Breast epithelium (tissue), 4 donors: ENCODE measurements around the gene CTR9. TPM values are rescaled to one million over a fixed set of nuclear protein-coding genes. Genes with fewer than 3 reads are reported as not detected.

Experiments
- DNase-seq, 2 donors: peaks; one replicate each; pipeline ENCODE4 v3.0.0-alpha.2; 2019; ENCODE audit warnings: low spot score in 2 of 2
- H3K27ac ChIP-seq, 2 donors: fragments of 200-600 bp; sonication (generic) in 1 of 2; one replicate each; pipeline ENCODE4 v1.5.1; 2016 to 2019; ENCODE audit warnings: mild to moderate bottlenecking in 1 of 2
- H3K27me3 ChIP-seq, 2 donors: fragments of 200-600 bp; sonication (generic) in 1 of 2; one replicate each; pipeline versions ENCODE4 v1.5.1 to v1.6.0; 2017 to 2019; ENCODE audit warnings: control low read depth in 1 of 2, mild to moderate bottlenecking in 1 of 2
- H3K36me3 ChIP-seq: fragments of 200-600 bp; one replicate; pipeline ENCODE4 v1.5.1; 2019
- H3K4me1 ChIP-seq, 2 donors: fragments of 200-600 bp; sonication (generic); one replicate each; pipeline ENCODE4 v1.5.1; 2016 to 2019; ENCODE audit warnings: control low read depth in 1 of 2
- H3K4me3 ChIP-seq, 3 donors: fragments of 200-600 bp; sonication (generic); 1 replicate in 2 of 3; 2 replicates in 1 of 3; pipeline ENCODE4 v1.5.1; 2016 to 2019; ENCODE audit warnings: mild to moderate bottlenecking in 3 of 3, moderate library complexity in 2 of 3
- H3K9me3 ChIP-seq, 2 donors: fragments of 200-600 bp; sonication (generic) in 1 of 2; one replicate each; pipeline ENCODE4 v1.5.1; 2016 to 2019; ENCODE audit warnings: control low read depth in 1 of 2
- CTCF ChIP-seq, 3 donors: fragments of 450-650 bp; IDR thresholded peaks; one replicate each; pipeline ENCODE4 v1.5.1; 2016 to 2017; ENCODE audit warnings: antibody characterized with exemption in 3 of 3, mild to moderate bottlenecking in 3 of 3, moderate library complexity in 3 of 3
- POLR2A ChIP-seq: fragments of 450-650 bp; IDR thresholded peaks from one replicate; pipeline ENCODE4 v1.6.1; 2016; ENCODE audit warnings: antibody characterized with exemption, mild to moderate bottlenecking, moderate library complexity
- POLR2AphosphoS5 ChIP-seq, 3 donors: sonication (generic); formaldehyde crosslinking; IDR thresholded peaks; one replicate each; pipeline ENCODE4 v1.6.1; 2017; ENCODE audit warnings: antibody characterized with exemption in 3 of 3
- intact Hi-C: fragments of 100-400 bp; cut with DNase I; formaldehyde crosslinking; loops from one replicate; pipeline ENCODE4 v1.15.1; 2023; ENCODE audit warnings: low total_unique reads
- total RNA-seq, 3 donors: library from RNA; depleted of rRNA; stranded (reverse); fragments of >200 nt; gene quantifications; one replicate each; pipeline ENCODE4 v1.1.0, GENCODE V29; 2016

Gene CTR9
- total RNA-seq, 3 donors from 2014 or later: 24.6 to 35.0 (median 28.5) TPM

DNA sequence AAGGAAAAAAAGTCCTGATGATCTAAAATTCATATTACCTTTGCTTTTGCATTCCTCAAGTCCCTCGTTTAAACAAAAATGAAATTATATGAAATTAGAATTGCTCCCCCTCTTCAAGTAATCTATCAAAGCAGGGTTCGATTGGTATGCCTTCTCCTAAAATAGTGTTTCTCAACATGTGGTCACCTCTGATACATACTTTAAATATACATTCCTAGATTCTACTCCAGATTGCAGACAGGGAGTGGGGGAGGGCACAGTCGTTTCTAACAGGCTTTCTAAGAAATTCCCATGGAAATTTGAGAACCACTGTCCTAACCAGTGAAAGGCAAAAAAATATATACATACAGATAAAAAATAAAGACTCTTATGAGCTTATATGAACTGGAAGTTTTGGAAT is 34.9 kb upstream of the CTR9 start:
- no peak for TF ChIP-seq POLR2AphosphoS5 (IDR thresholded peaks at IDR 0.05)
- TF ChIP-seq POLR2A: no peak
- no peak for TF ChIP-seq CTCF (IDR thresholded peaks at IDR 0.05)
- intact Hi-C loops: loop anchor here (2.0 kb wide), 1 partner anchor 15 kb away; no protein-coding TSS in a partner anchor

GRCh38 chr11:10716543-10717259 is 34.3 kb upstream of the CTR9 start:
- intact Hi-C loops: loop anchor here (2.0 kb wide), 1 partner anchor 16 kb away; no protein-coding TSS in a partner anchor
- Histone ChIP-seq H3K27ac (no peak overlapping the region), H3K36me3 (no peaks in the 10 kb centered on the region), H3K9me3 (no peaks in the 10 kb centered on the region), H3K27me3 (no peaks in the 10 kb centered on the region), H3K4me3 (no peak overlapping the region), H3K4me1 (no peaks in the 10 kb centered on the region)
- no peak for DNase-seq
- TF ChIP-seq POLR2A: no peak
- no peak for TF ChIP-seq CTCF (IDR thresholded peaks at IDR 0.05)
- no peak for TF ChIP-seq POLR2AphosphoS5 (IDR thresholded peaks at IDR 0.05)

More for the DNA sequence above, 34.9 kb upstream of the CTR9 start:
- H3K4me1 ChIP-seq: no peaks in the 10 kb centered on the region
- no peak for DNase-seq
- no peaks in the 10 kb centered on the region for H3K36me3 ChIP-seq
- H3K27ac ChIP-seq: no peak overlapping the region
- no peaks in the 10 kb centered on the region for H3K9me3 ChIP-seq
- H3K4me3 ChIP-seq: no peak overlapping the region
- no peaks in the 10 kb centered on the region for H3K27me3 ChIP-seq

DNA sequence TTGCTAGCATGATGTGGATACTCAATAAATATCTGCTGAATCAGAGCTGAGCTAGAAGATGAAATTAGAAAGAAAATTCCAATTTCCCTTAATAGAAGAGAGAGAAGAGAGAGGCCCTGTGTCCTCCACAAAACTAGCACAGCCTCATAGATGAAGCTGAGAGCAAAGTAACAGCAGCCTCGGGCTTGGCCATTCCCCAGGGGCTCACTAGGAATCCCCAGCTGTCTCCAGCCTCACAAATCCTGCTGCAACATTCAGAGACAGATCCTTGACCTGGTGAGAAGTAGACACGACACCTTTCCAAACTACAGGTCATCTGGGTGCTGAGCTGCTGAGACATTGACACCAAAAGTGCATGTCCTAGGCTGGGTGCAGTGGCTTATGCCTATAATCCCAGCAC is 31.4 kb upstream of the CTR9 start:
- H3K4me1 ChIP-seq: no peaks in the 10 kb centered on the region

DNA sequence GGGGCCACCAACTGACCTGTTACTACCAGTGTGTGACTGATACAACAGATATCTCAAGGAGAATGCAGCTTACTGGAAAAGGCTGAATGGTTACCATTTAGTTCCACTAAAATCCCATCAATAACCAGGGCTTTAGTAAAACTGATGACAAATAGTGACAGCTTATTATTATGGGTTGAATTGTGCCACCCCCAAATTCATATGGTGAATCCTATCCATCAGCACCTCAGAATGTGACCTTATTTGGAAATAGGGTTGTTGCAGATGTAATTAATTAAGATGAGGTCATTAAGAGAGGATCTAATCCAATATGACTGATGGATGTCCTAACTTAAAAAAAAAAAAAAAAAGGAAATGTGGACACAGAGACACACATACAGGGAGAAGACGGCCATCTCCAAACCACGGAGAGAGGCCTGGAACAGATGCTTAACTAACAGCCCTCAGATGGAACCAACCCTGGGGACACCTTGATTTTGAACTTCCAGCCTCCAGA is 30.1 kb upstream of the CTR9 start:
- H3K4me3 ChIP-seq: no peak overlapping the region
- no peaks in the 10 kb centered on the region for H3K27me3 ChIP-seq
- no peak for DNase-seq
- H3K36me3 ChIP-seq: no peaks in the 10 kb centered on the region
- intact Hi-C loops: no loop called here
- H3K4me1 ChIP-seq: no peaks in the 10 kb centered on the region
- no peaks in the 10 kb centered on the region for H3K9me3 ChIP-seq
- no peak for TF ChIP-seq CTCF (IDR thresholded peaks at IDR 0.05)
- TF ChIP-seq POLR2AphosphoS5 (IDR thresholded peaks at IDR 0.05): no peak
- no peak overlapping the region for H3K27ac ChIP-seq

More for the DNA sequence above, 31.4 kb upstream of the CTR9 start:
- no peak for DNase-seq
- no peaks in the 10 kb centered on the region for H3K27me3 ChIP-seq
- intact Hi-C loops: no loop called here
- no peak overlapping the region for H3K4me3 ChIP-seq
- no peaks in the 10 kb centered on the region for H3K9me3 ChIP-seq
- no peak overlapping the region for H3K27ac ChIP-seq
- H3K36me3 ChIP-seq: no peaks in the 10 kb centered on the region
- TF ChIP-seq POLR2AphosphoS5 (IDR thresholded peaks at IDR 0.05): no peak
- TF ChIP-seq CTCF (IDR thresholded peaks at IDR 0.05): no peak
- TF ChIP-seq POLR2A: no peak

GRCh38 chr11:10722307-10722706 is 28.7 kb upstream of the CTR9 start:
- TF ChIP-seq POLR2AphosphoS5 (IDR thresholded peaks at IDR 0.05) (no peak), CTCF (IDR thresholded peaks at IDR 0.05) (no peak), POLR2A (no peak)
- H3K27ac ChIP-seq: no peak overlapping the region
- intact Hi-C loops: no loop called here
- DNase-seq: no peak
- H3K4me3 ChIP-seq: no peak overlapping the region
- no peaks in the 10 kb centered on the region for H3K4me1 ChIP-seq
- H3K9me3 ChIP-seq: no peaks in the 10 kb centered on the region
- H3K27me3 ChIP-seq: no peaks in the 10 kb centered on the region
- no peaks in the 10 kb centered on the region for H3K36me3 ChIP-seq
